GM19324 (cell line): ENCODE data around the gene SGSM2.
"Not testable (repeated sequence)": the region's sequence is repeated elsewhere in the genome, so short reads cannot be mapped to it uniquely, and the experiment has no call there.

Experiments used
- ATAC-seq: cut with Tn5 transposase; IDR thresholded peaks from one replicate; pipeline ENCODE4 v1.9.1; 2021; ENCODE audit warnings: mild to moderate bottlenecking, moderate library complexity; ENCODE audit not compliant: unreplicated experiment, low FRiP score

The SGSM2 gene, protein sequence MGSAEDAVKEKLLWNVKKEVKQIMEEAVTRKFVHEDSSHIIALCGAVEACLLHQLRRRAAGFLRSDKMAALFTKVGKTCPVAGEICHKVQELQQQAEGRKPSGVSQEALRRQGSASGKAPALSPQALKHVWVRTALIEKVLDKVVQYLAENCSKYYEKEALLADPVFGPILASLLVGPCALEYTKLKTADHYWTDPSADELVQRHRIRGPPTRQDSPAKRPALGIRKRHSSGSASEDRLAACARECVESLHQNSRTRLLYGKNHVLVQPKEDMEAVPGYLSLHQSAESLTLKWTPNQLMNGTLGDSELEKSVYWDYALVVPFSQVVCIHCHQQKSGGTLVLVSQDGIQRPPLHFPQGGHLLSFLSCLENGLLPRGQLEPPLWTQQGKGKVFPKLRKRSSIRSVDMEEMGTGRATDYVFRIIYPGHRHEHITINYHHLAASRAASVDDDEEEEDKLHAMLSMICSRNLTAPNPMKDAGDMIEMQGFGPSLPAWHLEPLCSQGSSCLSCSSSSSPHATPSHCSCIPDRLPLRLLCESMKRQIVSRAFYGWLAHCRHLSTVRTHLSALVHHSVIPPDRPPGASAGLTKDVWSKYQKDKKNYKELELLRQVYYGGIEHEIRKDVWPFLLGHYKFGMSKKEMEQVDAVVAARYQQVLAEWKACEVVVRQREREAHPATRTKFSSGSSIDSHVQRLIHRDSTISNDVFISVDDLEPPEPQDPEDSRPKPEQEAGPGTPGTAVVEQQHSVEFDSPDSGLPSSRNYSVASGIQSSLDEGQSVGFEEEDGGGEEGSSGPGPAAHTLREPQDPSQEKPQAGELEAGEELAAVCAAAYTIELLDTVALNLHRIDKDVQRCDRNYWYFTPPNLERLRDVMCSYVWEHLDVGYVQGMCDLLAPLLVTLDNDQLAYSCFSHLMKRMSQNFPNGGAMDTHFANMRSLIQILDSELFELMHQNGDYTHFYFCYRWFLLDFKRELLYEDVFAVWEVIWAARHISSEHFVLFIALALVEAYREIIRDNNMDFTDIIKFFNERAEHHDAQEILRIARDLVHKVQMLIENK

GRCh38 chr17:2336852-2337543, at the start of gene SGSM2:
TSS of gene SGSM2 (plus strand) at chr17:2337501. CDS start at chr17:2337689, 188 bp downstream.
- ATAC-seq: no peak

- no peak for ATAC-seq
Observed at GRCh38 chr17:2289878-2290478, 47.3 kb upstream of the SGSM2 start.

GRCh38 chr17:2292100-2292499, 45.2 kb upstream of the SGSM2 start:
- no peak for ATAC-seq

GRCh38 chr17:2295575-2295974, 41.7 kb upstream of the SGSM2 start:
- no peak for ATAC-seq

DNA sequence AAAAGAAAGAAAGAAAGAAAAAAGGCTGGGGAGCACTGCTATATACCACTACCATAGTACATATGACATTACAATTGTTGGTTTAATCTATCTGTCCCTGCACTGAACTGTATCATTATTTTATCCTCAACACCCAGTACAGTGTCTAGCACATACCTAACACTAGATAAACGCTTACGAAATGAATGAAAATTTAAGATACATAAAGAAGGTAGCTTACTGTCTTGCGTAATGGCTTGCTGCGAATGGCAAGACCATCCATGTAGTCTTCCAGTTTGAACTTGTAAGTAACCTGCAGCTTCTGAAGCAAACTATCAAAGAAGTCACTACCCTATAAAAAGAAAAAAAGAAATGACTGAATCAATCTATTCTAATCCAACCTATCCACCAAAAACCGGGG, 40.3 kb upstream of the SGSM2 start:
- ATAC-seq: no peak

DNA sequence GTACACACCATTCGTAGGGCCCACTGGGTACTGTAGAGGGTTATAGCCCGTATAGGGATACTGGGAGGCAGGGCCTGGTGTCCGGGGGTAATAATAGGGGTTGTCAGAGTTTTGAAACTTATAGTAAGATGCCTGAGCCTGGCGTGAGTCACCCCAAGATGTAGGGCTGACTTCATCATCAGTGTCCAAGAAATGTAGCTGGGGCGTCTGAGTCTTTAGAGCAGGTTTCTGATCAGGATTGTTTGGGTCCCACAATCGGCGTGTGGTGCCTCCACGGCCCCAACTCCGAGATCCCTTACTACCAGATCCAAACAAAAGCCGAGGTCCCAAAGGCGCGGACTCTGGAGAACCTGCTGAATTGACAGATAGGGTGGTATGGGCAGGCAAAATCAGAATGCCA, 38.2 kb upstream of the SGSM2 start:
- ATAC-seq: no peak

- ATAC-seq: no peak
Observed at GRCh38 chr17:2299756-2300155, 37.5 kb upstream of the SGSM2 start.

GRCh38 chr17:2302778-2303203, 34.5 kb upstream of the SGSM2 start:
- ATAC-seq: no peak

DNA sequence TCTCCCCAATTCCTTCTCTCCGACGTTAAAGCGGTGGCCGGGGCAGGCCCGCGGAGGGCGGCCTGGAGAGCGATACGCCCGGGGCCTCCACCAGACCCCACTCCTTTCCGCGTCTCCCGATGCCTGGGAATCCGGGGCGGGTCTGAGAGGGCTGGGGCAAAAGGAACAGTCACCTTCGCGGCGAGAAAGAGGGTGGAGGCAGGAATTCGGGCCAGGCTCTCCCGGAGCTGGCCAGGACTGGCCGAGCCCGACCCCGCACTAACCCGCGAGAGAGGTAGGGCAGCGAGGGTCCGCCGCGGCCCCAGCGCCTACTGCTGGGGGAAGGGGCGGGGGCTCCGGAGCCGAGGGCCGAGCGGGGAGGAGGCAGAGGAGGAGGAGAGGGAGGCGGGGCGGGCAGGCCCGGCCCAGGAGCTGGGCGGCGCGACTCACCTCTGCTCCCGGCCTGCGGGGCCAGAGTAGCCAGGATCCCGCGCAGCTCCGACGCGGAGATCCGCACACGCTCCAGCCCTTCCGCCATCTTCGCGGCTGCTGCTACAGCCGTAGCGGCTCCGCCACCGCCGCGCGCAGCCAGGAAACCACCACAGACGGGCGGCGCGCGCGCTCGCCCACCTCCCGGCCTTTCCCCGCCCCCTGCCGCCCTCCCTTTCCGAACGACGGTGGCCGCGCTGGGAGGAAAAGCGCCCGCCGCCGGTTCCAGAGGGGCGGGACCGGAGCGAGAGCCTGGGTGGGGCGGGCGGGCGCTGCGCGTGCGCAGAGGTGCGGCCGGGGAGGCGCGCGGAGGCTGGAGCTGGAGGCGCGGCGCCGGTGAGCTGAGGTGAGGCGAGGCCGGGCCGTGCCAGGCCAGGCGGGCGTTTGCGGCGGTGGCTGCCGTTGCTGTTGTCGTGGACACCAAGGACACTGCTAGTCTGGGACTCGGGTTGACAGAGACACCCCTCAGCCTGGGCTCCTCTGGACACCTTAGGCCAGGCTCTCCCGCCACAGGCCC, 33.8 kb upstream of the SGSM2 start, which contains the start of the genes SMG6 and SRR:
Gene SMG6, minus strand, starts transcription at position 582 of the 985 bp plus-strand sequence. Its CDS starts 65 bp downstream, at position 517.
Gene SRR, plus strand, starts transcription at position 747 of the 985 bp plus-strand sequence. CDS start 11,611 bp downstream, outside the sequence.
- peak; percentile 90 for ATAC-seq

GRCh38 chr17:2304931-2305330, 32.4 kb upstream of the SGSM2 start:
- no peak for ATAC-seq

- ATAC-seq: no peak
Observed at GRCh38 chr17:2309338-2310154, 27.8 kb upstream of the SGSM2 start.

DNA sequence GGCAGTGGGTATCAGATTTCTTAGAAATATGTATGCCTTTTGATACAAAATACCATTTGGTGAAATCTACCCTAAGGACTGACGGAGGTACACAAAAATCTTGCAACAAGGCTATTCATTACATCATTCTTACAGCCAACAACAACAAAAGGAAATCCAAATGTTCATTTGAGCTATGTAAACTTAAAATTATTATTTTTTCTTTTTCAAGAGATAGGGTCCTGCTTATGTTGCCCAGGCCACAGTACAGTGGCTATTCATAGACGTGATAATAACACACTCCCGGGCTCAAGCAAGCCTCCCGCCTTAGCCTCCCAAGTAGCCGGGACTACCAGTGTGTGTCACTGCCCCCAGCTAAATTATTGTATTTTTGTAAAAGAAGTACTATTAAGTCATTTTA, 24.6 kb upstream of the SGSM2 start:
- ATAC-seq: no peak

- ATAC-seq: not testable (repeated sequence)
Observed at GRCh38 chr17:2316916-2317205, 20.4 kb upstream of the SGSM2 start.

GRCh38 chr17:2317796-2318195, 19.5 kb upstream of the SGSM2 start:
- ATAC-seq: no peak

DNA sequence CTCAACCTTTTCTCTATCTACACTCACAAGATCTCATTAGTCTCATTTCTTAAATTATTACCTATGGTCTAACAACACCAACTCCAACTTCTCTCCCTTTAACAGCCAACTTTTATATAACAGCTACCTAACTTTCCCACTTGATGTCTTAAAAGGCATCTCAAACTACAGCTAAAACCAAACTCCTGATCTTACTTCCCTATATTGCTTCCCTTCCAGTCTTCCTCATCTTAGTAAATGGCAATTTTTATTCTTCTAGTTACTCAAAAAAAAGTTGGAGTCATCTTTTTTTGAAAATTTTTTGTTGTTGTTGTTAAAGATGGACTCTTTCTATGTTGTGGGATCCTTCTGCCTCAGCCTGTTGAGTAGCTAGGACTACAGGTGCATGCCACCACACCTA, 18.2 kb upstream of the SGSM2 start:
- ATAC-seq: no peak

- no peak for ATAC-seq
Observed at GRCh38 chr17:2321399-2321798, 15.9 kb upstream of the SGSM2 start.

DNA sequence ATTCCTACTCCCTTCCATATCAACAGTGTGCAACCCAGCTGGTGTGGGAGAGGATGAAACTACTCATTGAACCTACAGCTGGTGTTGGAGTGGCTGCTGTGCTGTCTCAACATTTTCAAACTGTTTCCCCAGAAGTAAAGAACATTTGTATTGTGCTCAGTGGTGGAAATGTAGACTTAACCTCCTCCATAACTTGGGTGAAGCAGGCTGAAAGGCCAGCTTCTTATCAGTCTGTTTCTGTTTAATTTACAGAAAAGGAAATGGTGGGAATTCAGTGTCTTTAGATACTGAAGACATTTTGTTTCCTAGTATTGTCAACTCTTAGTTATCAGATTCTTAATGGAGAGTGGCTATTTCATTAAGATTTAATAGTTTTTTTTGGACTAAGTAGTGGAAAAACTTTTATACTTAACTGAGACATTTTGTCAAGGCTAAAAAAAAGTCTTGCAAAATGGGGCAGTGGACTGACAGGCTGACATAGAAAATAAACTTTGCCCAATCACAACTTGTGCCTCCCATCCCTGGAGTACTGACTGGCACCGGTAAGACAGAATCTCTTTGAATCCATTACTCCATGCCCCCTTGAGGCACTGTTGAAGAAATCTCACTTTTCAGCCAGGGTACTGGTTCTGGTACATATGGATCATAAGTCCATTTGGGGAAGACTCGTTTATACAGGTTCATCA, 13.5 kb upstream of the SGSM2 start:
- ATAC-seq: no peak

GRCh38 chr17:2331303-2331702, 6.0 kb upstream of the SGSM2 start:
- ATAC-seq: no peak
